ENCODE measurements around the gene ATP7B. TPM values are rescaled to one million over a fixed set of nuclear protein-coding genes. Genes with fewer than 3 reads are reported as not detected.

ATP7B gene
- total and polyA plus RNA-seq, 2 experiments from 2014 or later = 2.2 to 12.8 TPM

DNA sequence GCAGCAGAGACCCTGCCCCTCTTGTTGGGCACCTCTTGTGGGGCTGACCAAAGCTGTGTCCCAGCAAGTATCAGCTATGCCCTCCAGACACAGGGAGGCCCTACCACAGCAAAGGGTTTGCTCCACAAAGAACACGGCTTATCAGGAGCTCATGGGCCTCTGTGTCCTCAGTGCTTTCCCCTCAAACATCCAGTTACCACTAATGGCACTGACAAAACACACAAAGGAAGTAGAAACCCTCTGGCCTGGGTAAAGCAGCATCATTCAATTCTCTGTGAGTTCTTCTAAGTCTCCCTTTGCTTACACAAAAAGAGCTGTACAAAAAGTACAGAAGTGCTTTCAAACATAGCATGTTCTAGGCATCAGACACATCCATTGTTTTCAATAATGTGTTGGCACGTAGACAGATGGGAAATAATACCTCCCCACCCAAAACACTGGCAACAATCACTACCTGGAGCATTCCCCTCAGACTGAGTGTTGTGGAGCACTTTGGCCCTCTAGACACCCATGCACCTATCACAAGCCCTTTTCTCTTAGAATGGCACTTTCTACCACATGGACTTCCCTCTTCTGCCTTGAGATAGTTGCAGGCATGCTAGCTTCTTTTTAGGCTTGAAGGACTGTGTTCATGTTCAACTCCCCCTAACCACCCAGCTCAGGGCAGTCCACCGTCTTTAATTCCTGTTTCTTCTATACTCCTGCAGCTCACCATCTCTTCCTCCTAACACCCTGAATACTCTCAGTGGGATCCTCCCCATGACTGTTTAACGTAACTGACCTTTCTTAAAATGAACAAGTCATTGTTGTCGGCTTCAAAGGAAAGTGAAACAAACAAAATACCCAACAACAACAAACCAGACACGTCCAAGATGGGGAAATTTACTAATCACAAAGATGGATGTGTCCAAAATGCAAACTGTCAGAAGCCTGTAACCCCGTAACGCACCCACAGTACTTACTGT is 43.5 kb downstream of the ATP7B start (continued):
- TF ChIP-seq, protein P1, sequence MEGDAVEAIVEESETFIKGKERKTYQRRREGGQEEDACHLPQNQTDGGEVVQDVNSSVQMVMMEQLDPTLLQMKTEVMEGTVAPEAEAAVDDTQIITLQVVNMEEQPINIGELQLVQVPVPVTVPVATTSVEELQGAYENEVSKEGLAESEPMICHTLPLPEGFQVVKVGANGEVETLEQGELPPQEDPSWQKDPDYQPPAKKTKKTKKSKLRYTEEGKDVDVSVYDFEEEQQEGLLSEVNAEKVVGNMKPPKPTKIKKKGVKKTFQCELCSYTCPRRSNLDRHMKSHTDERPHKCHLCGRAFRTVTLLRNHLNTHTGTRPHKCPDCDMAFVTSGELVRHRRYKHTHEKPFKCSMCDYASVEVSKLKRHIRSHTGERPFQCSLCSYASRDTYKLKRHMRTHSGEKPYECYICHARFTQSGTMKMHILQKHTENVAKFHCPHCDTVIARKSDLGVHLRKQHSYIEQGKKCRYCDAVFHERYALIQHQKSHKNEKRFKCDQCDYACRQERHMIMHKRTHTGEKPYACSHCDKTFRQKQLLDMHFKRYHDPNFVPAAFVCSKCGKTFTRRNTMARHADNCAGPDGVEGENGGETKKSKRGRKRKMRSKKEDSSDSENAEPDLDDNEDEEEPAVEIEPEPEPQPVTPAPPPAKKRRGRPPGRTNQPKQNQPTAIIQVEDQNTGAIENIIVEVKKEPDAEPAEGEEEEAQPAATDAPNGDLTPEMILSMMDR (conservative IDR thresholded peaks at IDR 0.05; ENCODE audit: low read depth in 2 of 2) = no peak
- TF ChIP-seq, protein P2, sequence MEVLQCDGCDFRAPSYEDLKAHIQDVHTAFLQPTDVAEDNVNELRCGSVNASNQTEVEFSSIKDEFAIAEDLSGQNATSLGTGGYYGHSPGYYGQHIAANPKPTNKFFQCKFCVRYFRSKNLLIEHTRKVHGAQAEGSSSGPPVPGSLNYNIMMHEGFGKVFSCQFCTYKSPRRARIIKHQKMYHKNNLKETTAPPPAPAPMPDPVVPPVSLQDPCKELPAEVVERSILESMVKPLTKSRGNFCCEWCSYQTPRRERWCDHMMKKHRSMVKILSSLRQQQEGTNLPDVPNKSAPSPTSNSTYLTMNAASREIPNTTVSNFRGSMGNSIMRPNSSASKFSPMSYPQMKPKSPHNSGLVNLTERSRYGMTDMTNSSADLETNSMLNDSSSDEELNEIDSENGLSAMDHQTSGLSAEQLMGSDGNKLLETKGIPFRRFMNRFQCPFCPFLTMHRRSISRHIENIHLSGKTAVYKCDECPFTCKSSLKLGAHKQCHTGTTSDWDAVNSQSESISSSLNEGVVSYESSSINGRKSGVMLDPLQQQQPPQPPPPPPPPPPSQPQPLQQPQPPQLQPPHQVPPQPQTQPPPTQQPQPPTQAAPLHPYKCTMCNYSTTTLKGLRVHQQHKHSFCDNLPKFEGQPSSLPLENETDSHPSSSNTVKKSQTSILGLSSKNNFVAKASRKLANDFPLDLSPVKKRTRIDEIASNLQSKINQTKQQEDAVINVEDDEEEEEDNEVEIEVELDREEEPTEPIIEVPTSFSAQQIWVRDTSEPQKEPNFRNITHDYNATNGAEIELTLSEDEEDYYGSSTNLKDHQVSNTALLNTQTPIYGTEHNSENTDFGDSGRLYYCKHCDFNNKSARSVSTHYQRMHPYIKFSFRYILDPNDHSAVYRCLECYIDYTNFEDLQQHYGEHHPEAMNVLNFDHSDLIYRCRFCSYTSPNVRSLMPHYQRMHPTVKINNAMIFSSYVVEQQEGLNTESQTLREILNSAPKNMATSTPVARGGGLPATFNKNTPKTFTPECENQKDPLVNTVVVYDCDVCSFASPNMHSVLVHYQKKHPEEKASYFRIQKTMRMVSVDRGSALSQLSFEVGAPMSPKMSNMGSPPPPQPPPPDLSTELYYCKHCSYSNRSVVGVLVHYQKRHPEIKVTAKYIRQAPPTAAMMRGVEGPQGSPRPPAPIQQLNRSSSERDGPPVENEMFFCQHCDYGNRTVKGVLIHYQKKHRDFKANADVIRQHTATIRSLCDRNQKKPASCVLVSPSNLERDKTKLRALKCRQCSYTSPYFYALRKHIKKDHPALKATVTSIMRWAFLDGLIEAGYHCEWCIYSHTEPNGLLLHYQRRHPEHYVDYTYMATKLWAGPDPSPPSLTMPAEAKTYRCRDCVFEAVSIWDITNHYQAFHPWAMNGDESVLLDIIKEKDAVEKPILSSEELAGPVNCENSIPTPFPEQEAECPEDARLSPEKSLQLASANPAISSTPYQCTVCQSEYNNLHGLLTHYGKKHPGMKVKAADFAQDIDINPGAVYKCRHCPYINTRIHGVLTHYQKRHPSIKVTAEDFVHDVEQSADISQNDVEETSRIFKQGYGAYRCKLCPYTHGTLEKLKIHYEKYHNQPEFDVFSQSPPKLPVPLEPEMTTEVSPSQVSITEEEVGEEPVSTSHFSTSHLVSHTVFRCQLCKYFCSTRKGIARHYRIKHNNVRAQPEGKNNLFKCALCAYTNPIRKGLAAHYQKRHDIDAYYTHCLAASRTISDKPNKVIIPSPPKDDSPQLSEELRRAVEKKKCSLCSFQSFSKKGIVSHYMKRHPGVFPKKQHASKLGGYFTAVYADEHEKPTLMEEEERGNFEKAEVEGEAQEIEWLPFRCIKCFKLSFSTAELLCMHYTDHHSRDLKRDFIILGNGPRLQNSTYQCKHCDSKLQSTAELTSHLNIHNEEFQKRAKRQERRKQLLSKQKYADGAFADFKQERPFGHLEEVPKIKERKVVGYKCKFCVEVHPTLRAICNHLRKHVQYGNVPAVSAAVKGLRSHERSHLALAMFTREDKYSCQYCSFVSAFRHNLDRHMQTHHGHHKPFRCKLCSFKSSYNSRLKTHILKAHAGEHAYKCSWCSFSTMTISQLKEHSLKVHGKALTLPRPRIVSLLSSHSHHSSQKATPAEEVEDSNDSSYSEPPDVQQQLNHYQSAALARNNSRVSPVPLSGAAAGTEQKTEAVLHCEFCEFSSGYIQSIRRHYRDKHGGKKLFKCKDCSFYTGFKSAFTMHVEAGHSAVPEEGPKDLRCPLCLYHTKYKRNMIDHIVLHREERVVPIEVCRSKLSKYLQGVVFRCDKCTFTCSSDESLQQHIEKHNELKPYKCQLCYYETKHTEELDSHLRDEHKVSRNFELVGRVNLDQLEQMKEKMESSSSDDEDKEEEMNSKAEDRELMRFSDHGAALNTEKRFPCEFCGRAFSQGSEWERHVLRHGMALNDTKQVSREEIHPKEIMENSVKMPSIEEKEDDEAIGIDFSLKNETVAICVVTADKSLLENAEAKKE (CRISPR knock-in tag; IDR thresholded peaks at IDR 0.05) = no peak
- TF ChIP-seq ZNF331 (CRISPR knock-in tag; IDR thresholded peaks at IDR 0.05; ENCODE audit: low read depth) (no peak), POLR2AphosphoS5 (IDR thresholded peaks at IDR 0.05; ENCODE audit: low read depth) (no peak)

DNA sequence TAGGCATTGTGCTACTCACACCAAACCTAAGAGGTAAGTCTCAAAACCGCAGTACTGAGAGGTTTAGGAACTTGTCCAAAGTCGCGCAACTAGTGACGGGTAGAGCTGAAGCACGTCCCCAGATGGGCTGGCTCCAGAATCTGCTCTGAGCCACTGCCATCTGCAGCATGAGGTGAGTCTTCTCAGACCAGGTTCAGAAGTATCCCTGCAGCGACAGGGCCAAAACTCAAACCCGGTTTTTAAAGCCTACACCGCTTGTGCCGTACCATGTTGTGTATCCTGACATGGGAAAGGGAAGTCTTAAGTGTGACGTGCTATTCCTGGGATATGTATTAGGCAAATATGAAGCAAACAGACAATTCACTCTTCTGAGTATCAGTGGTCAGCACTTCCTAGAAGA is 45.1 kb downstream of the ATP7B start:
- Histone ChIP-seq H3K4me2 (no peak overlapping the region), H3K27me3 (ENCODE audit: insufficient read depth) (no peaks in the 10 kb centered on the region), H3K27ac (ENCODE audit: low read depth) (no peak overlapping the region), H3F3A (replicated peaks; ENCODE audit: low read depth) (no peaks in the 10 kb centered on the region), H3K36me3 (ENCODE audit: insufficient read depth) (no peaks in the 10 kb centered on the region), H3K9me2 (ENCODE audit: insufficient read depth) (no peaks in the 10 kb centered on the region), H4K20me1 (replicated peaks; ENCODE audit: insufficient read depth) (no peaks in the 10 kb centered on the region), H2AFZ (no peak overlapping the region), H3K79me2 (replicated peaks; ENCODE audit: insufficient read depth) (no peaks in the 10 kb centered on the region), H3K4me3 (no peak overlapping the region), H3K4me1 (ENCODE audit: insufficient read depth) (no peaks in the 10 kb centered on the region)
- Mint-ChIP-seq H3K4me3 (no peak overlapping the region), H3K9me3 (no peaks in the 10 kb centered on the region), H3K4me1 (no peaks in the 10 kb centered on the region), H3K36me3 (ENCODE audit: low read depth) (no peaks in the 10 kb centered on the region), H3K27ac (no peak overlapping the region), H3K27me3 (ENCODE audit: insufficient read depth, low read depth, poor library complexity) (peaks cover 3% of the 10 kb centered on the region)
- ATAC-seq (no peak), DNase-seq (ENCODE audit: low spot score) (no peak)
- no peak for TF ChIP-seq CREB1 (CRISPR knock-in tag; IDR thresholded peaks at IDR 0.05; ENCODE audit: low read depth)
